GM19238 (cell line): Measurements from ENCODE around the gene TSHR.

Source experiments
- DNase-seq: peaks from one replicate; pipeline ENCODE4 v3.0.0; 2011; ENCODE audit warnings: low spot score; ENCODE audit not compliant: insufficient read length

Gene TSHR

GRCh38 chr14:81176241-81176640, 220.8 kb downstream of the TSHR start:
- no peak for DNase-seq

DNA sequence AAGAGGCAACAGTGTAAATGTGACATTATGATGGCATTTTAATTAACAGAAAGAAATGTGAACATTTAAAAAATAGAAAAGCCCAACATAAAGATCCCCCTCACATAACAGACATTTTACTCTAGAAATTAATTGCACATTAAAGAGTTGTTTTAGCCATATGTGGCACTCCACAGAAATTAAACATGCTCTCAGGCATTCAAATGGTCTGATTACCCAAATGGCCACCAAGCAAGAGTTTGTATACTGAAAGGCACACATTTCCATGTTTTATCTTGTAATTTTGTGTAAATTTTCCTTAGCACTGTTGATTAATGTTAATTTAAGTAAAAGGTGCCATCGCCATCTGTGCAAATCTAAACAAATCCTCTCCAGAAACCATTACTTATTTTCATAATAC, 221.8 kb downstream of the TSHR start:
- DNase-seq = no peak

DNA sequence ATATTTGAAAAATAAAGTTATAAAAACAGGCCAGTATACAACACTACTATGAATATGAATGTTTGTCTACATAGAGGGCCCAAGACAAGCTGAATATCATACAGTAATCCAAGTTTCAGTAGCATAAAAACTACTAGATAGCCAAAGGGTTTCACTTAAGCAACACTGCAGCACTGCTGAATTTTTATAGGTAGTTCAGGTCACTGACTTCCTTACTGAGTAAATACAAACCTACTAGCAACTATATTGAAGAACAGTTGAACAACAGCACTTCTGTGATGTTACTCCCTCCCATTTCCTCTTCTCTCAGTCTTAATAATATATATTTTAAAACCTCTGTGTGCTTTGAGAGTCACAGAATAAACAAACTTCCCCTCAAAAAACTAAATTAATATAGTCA, 222.6 kb downstream of the TSHR start:
- no peak for DNase-seq

GRCh38 chr14:81179631-81180030, 224.2 kb downstream of the TSHR start:
- DNase-seq = no peak

GRCh38 chr14:81187832-81188522, 232.6 kb downstream of the TSHR start:
- no peak for DNase-seq

DNA sequence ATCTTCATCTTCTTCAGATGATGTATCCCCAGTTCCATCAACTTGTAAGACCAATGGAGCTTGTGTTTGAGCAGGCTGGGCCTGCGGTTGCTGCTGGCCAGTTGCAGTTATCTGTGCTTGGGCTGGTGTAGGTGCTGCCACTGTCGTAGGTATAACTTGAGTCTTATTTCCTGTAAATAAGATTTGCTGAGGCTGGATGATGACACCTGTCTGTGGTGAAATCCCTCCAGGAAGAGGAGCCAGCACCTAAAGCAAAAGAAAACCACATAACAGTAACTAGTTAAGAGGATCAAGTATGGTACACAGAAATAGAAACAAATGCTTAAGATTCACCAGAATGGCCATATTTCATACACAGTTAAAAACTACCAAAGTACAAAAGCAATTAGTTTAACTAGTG, 237.2 kb downstream of the TSHR start:
- no peak for DNase-seq

DNA sequence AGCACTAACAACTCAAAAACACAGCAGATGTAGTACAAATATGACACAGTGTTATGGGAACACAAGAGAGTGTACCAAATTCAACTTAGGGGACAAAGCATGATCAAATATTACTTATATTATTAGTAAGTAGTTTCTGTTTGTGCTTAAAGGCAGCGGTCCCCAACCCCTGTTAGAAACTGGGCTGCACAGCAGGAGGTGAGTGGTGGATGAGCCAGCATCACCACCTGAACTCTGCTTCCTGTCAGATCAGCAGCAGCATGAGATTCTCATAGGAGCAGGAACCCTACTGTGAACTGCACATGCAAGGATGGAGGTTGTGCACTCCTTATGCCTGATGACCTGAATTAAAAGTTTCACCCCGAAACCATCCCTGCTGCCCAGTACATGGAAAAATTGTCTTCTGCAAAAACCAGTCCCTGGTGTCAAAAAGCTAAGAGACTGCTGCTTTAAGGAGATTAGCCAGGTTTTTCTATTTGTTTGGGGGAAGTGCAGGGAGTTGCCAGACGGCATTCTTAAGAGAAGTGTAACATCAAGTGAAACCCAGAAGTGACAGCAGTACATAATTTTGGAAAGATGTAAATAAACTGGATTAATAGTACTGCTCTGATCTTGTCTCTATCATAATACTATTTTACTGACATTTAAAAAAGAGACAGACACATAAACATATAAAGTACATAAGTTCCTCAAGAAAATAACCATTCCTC, 238.7 kb downstream of the TSHR start:
- DNase-seq = no peak
